Activated CD4-positive, CD25-positive, alpha-beta regulatory T cell (primary cell): ENCODE data around the gene PRKCQ.
A peak's percentile ranks its signal among the peaks of the same experiment; 100 is the strongest.

Experiments
- DNase-seq, 4 experiments: peaks; one replicate each; lab custom pipeline; 2025; lab: John Stamatoyannopoulos, UW

Gene PRKCQ

GRCh38 chr10:6567203-6567703 is 12.8 kb downstream of the PRKCQ start:
- no peak for DNase-seq

- no peak for DNase-seq
These were observed 14.5 kb downstream of the PRKCQ start for GRCh38 chr10:6565588-6565987.

GRCh38 chr10:6564367-6564766 is 15.7 kb downstream of the PRKCQ start:
- DNase-seq = no peak

- DNase-seq = no peak
These were observed 16.3 kb downstream of the PRKCQ start for GRCh38 chr10:6563731-6564130.

- DNase-seq = peak in 1 of 4 experiments; percentile 22
These were observed 17.0 kb downstream of the PRKCQ start for GRCh38 chr10:6563075-6563474.

GRCh38 chr10:6562221-6562620 is 17.9 kb downstream of the PRKCQ start:
- DNase-seq = no peak

GRCh38 chr10:6561552-6561951 is 18.5 kb downstream of the PRKCQ start:
- no peak for DNase-seq

- no peak for DNase-seq
These were observed 21.2 kb downstream of the PRKCQ start for GRCh38 chr10:6558759-6559461.

GRCh38 chr10:6558272-6558671 is 21.8 kb downstream of the PRKCQ start:
- no peak for DNase-seq

GRCh38 chr10:6553937-6554336 is 26.1 kb downstream of the PRKCQ start:
- DNase-seq = no peak

- no peak for DNase-seq
These were observed 36.6 kb downstream of the PRKCQ start for GRCh38 chr10:6543431-6544005.

GRCh38 chr10:6542999-6543430 is 37.1 kb downstream of the PRKCQ start:
- peak in 1 of 4 experiments; percentile 9 for DNase-seq

GRCh38 chr10:6539833-6540232 is 40.2 kb downstream of the PRKCQ start:
- no peak for DNase-seq

GRCh38 chr10:6537770-6538169 is 42.3 kb downstream of the PRKCQ start:
- DNase-seq = no peak

GRCh38 chr10:6536102-6536501 is 44.0 kb downstream of the PRKCQ start:
- DNase-seq = no peak

GRCh38 chr10:6535156-6535764 is 44.8 kb downstream of the PRKCQ start:
- DNase-seq = no peak

GRCh38 chr10:6532321-6532720 is 47.8 kb downstream of the PRKCQ start:
- DNase-seq = no peak

GRCh38 chr10:6530966-6531365 is 49.1 kb downstream of the PRKCQ start:
- DNase-seq = no peak

GRCh38 chr10:6530211-6530840 is 49.8 kb downstream of the PRKCQ start:
- peak in 3 of 4 experiments; percentile 31 to 69 (median 61) for DNase-seq

GRCh38 chr10:6528198-6528950 is 51.7 kb downstream of the PRKCQ start:
- no peak for DNase-seq

GRCh38 chr10:6525599-6526165 is 54.4 kb downstream of the PRKCQ start:
- no peak for DNase-seq

GRCh38 chr10:6522230-6522629 is 57.8 kb downstream of the PRKCQ start:
- DNase-seq = no peak
